GM19023 (cell line): ENCODE measurements around the gene DSG4.
"Not testable (repeated sequence)": the region's sequence is repeated elsewhere in the genome, so short reads cannot be mapped to it uniquely, and the experiment has no call there.

ENCODE experiments used
- ATAC-seq: cut with Tn5 transposase; IDR thresholded peaks from one replicate; pipeline ENCODE4 v1.9.1; 2021; ENCODE audit warnings: mild to moderate bottlenecking, moderate library complexity; ENCODE audit not compliant: unreplicated experiment

Gene DSG4, protein sequence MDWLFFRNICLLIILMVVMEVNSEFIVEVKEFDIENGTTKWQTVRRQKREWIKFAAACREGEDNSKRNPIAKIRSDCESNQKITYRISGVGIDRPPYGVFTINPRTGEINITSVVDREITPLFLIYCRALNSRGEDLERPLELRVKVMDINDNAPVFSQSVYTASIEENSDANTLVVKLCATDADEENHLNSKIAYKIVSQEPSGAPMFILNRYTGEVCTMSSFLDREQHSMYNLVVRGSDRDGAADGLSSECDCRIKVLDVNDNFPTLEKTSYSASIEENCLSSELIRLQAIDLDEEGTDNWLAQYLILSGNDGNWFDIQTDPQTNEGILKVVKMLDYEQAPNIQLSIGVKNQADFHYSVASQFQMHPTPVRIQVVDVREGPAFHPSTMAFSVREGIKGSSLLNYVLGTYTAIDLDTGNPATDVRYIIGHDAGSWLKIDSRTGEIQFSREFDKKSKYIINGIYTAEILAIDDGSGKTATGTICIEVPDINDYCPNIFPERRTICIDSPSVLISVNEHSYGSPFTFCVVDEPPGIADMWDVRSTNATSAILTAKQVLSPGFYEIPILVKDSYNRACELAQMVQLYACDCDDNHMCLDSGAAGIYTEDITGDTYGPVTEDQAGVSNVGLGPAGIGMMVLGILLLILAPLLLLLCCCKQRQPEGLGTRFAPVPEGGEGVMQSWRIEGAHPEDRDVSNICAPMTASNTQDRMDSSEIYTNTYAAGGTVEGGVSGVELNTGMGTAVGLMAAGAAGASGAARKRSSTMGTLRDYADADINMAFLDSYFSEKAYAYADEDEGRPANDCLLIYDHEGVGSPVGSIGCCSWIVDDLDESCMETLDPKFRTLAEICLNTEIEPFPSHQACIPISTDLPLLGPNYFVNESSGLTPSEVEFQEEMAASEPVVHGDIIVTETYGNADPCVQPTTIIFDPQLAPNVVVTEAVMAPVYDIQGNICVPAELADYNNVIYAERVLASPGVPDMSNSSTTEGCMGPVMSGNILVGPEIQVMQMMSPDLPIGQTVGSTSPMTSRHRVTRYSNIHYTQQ

DNA sequence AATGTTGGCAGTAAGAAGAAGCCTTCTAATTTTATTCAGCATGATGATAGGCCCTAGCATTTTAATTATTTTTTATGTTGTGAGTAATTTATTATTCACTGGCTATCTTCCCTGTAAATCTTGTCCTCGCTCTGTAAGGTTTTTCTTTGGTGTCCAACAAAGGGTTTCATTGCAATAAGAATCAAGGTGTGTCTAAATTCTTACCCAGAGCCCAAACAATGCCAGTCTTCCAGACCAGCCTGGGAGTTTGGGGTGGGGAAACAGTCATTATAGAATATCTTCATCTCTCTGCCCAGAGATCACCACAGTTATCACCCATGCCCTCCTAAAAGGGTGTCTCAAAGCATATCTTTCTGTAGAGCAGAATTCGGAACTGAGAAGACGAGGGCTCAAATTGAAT lies at the start of gene DSG4:
Gene DSG4 (plus strand): TSS at position 301 of the 400 bp plus-strand sequence. CDS start 135 bp downstream, outside the sequence.
- ATAC-seq, result no peak

DNA sequence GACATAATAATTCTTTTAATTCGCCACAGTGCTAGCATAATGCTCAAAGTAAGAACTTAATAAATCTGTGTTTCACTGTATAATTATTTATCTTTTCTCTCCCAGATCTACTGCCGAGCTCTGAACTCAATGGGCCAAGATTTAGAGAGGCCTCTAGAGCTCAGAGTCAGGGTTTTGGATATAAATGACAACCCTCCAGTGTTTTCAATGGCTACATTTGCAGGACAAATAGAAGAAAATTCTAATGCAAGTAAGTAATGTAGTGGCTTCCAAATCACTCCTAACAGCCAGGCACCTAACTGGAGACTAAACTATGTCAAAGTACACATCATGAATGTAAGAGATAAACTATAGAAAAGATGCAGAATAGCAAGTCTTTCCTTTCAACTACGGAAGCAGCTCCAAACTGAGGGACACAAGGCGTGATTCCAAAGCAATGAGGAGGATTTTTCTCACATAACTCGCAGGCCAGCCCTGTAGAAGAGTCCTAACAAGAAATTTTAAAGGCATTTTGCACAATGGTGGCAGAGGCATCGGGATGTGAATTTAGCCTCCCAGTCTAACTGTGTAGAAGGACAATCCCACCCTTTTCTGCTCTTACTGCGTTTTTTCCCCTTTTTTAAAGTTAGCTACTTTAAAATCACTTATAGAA lies 46.7 kb upstream of the DSG4 start:
- ATAC-seq, result no peak

DNA sequence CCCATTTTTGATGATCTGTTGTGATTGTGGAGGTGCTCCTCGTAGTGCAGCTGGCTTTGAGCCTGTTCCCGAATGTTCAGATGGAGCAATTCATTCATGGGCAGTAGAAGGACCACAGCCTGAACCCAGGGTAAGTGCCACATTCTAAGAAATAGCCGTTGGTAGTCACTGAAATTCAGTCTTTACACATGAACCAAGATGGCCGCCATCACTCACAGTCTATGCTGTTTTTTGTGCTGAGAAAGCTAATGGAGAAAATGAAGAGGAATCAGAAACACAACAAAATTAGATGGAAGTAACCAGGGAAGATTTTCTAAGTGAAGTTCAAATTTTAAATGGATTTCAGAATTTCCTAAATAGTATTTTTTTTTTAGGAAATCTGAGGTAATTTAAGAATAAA lies 33.1 kb upstream of the DSG4 start:
- no peak for ATAC-seq

DNA sequence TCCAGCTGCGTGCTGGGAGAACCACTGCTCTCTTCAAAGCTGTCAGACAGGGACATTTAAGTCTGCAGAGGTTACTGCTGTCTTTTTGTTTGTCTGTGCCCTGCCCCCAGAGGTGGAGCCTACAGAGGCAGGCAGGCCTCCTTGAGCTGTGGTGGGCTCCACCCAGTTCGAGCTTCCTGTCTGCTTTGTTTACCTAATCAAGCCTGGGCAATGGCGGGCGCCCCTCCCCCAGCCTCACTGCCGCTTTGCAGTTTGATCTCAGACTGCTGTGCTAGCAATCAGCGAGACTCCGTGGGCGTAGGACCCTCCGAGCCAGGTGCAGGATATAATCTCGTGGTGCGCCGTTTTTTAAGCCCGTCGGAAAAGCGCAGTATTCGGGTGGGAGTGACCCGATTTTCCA lies 23.2 kb upstream of the DSG4 start:
- ATAC-seq, result not testable (repeated sequence)

DNA sequence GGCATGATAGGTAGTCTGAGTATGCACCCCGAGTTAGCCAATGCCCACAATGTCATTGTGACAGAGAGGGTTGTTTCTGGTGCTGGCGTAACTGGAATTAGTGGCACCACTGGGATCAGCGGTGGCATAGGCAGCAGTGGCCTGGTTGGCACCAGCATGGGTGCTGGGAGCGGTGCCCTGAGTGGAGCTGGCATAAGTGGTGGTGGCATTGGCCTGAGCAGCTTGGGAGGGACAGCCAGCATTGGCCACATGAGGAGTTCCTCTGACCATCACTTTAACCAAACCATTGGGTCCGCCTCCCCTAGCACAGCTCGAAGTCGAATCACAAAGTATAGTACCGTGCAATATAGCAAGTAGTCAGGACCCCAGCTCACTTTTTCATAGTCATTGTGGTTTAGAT lies 21.6 kb upstream of the DSG4 start:
- ATAC-seq, result no peak

DNA sequence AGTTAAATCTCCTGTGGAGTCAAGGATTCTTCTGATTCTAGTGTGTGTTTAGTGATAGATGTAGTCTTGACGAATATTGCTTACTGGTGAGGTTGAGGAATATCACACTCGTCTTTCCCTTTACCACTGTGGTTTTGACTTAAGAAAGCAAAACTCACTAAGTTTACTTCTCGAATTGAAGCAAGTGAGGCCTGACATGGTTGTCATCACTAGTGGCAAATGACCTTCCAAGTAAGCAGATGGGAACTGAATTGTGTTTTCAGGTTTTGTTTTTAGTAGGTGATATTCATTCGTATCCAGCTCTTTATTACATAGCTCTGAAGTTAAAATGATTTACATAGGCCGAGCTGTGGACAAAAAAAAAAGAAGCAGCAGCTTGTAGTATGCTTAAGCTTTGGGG lies 20.6 kb upstream of the DSG4 start:
- no peak for ATAC-seq

DNA sequence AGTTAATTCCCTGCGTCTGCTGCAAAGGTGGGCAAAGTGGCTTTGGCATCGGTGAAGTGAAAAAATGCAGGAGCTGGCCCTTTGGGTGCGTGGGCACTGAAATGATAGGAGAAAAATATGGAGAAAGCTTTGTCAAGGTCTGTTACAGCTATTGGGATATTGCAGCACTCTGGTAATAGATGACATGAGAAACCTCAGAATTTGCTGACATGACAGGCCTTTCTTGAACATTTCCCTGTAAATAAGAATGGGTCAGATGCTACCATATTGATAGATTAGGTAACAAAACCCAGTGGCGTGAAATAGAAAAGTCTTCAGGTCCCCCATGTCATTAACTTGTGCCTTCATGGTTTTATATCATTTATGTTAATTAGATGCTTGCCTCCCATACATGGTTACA lies 12.4 kb upstream of the DSG4 start:
- ATAC-seq, result no peak

DNA sequence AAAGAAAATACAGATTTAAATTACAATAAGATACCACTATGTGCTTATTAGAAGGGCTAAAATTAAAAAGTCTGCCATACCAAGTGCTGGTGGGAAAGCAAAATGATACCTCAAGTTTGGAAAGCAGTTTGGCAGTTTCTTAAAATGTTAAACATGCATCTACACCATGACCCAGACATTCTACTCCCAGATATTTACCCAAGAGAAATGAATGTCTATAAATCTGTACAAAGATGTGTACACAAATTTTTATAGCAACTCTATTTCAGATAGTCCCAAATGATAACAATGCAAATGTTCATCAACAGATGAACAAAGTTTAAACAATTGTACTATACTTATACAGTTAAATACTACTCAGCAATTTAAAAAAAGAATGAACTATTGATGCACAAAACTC lies 7.1 kb upstream of the DSG4 start:
- ATAC-seq, result no peak

DNA sequence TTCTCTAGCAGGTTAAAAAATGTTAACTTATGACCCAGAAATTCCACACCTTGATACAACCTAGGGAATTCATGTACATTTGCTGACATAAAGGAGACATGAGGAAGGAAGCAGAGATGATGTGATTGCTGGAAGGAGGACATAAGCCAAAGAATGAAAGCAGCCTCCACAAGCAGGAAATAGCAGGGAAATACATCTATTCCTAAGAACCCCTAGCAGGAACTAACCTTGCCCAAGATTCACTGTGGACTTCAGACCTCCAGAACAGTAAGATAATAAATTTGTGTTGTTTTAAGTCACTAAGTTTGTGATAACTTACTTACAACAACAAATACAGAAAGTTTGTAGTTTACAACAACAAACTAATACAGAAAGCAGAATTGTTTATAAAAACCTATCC lies 4.6 kb upstream of the DSG4 start:
- ATAC-seq, result no peak

DNA sequence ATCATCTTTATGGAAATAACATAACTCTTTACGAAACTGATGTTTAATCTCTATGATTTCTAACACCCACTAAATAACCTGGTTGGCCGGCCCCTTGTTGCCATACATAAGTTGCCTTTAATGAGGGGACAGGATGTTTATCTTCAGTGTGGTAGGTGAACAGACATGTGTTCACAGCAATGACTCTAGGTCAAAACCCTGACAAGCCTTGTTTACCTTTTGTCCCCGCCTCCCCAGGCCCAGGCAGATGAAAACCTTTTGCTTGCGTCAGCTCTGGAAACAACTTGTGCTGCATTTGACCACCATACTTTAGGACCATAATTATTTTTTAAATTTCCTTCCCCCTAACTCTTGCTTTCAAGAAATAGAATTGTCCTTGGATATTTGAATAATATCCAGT lies 2.9 kb upstream of the DSG4 start:
- no peak for ATAC-seq

DNA sequence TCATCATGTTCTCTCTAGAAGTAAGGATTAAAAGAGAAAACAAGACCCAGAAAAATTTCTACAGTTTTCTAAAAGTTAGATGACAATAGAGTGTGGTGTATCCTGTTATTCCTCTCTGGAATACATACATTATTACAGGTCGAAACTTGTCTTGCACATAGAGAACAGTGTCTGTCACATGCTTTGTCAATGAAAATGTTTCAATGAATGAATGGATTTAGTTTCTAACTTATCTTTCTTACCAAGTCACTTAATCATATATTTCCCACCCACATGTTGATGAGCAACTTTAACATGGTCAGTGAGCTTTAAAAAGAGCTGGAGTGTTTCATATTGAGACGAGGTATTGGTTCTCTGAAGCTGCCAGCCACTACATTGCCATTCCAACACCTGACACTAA lies 4.3 kb downstream of the DSG4 start:
- ATAC-seq, result no peak

DNA sequence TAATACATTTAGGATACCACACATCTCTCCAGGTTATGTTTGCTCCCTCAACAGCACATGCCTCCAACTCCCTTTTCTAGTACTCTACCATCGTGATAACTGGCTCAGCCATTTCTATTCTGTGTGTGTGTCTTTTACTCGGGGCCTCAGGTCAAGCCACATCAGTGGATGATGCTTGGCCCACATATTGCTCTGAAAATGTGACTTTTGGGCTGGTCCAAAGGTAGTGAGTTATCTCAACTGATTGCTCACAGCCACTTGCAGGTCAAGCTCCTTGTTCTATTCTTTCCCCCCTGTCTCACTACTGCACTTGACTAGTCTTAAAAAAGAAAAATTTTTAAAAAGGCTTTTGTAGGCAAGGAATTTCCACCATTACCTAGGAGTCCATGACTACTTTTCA lies 5.5 kb downstream of the DSG4 start:
- ATAC-seq, result no peak

DNA sequence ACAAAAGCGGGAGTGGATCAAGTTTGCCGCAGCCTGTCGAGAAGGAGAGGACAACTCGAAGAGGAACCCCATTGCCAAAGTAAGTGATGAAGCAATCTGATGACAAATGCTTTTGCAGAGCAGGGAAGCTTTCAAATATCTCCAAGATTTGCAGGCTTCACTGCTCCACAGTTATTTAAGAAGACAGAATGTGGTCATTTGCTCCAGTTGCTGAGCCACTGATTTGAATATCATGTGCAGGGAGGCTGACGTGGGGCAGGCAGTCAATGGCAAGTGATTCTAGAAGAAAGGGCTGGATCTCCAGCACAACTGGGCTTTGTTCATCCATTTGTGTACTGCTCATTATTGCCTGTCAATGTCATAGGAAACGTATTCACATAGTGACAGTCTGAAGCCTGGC lies 10.2 kb downstream of the DSG4 start:
- no peak for ATAC-seq

DNA sequence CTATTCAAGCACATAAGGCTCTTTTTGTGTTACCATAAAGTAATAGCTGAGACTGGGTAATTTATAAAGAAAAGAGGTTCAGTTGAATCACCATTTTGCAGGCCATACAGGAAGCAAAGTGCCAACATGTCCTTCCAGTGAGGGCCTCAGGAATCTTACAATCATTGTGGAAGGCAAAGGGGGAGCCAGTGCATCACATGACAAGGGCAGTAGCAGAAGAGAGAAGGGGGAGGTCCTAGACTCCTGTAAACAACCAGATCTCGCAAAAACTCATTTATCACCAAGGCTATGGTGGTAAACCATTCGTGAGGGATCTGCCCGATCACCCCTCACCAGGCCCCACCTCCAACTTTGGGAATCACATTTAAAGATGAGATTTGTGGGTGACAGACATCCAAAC lies 16.7 kb downstream of the DSG4 start:
- ATAC-seq, result no peak

DNA sequence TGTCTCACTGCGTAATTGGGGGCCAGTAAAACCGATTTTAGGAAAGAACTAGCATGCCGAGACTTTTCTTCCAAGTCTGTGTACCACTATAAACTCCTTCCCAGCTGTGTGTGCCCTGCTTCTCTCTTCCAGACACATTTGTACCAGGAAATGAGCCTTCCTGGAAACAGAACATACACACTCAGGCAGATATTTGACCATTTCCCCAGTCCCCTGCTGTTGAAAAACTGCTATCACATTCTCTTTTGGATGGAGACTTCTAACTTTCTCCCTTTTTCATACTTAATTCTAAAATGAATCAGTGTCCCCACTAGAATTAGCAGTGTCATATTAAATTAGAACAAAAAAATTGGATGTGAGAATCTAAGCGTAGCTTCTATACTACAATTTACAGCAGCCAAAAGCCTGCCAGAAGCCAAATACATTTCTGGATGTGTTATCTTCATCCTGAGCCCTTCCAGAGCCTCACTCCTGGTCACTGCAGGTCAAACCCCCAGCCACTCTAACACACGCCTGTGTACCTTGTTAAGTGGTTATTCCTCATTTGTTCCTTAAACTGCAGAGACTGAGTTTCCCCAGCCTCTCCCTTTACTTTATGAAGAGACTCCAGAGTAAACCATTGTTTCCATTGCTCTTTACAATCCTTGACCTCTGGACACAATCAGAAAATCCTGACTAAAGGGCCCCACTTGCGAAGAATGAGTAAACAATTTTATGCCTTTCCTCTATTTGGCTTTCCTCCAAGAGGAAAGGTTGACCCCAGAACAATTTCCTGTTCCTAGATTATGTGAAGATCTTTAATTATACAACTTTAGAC lies 20.4 kb downstream of the DSG4 start:
- ATAC-seq, result no peak

DNA sequence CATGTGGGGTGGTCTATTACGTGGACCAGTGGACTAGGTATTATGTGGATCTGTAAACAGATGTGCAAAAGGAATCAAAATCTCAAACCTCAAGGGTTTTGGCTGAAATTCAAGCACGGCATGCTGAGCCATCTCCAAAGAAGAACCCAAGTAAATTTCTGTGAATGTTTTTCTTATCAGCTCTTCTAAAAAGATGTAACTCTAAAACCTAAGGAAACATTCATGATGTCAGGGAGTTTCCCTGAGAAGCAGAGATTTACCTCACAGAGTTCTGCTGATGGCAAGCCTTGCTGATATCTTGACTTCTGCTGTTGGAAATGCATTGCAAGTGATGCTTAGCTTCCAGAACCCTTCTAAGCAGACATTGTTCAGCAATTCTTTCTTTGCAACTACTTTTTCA lies 21.6 kb downstream of the DSG4 start:
- ATAC-seq, result no peak

DNA sequence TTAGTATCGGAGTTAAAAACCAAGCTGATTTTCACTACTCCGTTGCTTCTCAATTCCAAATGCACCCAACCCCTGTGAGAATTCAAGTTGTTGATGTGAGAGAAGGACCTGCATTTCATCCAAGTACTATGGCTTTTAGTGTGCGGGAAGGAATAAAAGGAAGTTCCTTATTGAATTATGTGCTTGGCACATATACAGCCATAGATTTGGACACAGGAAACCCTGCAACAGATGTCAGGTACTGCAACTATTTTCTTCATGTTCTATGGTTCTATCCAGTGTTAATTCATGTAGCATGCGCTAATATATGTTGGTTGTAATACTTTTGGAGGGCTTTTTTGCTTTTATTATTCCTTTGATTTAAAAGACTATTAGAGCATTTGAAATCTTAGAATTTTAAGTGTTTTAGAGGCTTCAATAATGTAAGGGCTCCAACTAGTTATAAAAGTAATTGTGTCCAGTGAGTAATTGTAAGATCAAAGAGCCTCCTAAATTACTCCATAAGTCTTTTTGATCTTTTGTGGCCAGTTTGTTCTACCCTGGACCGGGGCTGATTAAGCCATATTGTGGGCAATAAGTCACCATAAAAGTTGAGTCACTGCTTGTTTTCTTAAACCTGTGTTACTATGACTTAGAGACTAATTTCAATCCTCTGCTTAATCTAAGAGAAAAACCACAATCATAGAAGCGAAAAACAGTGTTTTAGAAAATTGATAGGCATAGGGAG lies 22.9 kb downstream of the DSG4 start:
- ATAC-seq, result no peak

DNA sequence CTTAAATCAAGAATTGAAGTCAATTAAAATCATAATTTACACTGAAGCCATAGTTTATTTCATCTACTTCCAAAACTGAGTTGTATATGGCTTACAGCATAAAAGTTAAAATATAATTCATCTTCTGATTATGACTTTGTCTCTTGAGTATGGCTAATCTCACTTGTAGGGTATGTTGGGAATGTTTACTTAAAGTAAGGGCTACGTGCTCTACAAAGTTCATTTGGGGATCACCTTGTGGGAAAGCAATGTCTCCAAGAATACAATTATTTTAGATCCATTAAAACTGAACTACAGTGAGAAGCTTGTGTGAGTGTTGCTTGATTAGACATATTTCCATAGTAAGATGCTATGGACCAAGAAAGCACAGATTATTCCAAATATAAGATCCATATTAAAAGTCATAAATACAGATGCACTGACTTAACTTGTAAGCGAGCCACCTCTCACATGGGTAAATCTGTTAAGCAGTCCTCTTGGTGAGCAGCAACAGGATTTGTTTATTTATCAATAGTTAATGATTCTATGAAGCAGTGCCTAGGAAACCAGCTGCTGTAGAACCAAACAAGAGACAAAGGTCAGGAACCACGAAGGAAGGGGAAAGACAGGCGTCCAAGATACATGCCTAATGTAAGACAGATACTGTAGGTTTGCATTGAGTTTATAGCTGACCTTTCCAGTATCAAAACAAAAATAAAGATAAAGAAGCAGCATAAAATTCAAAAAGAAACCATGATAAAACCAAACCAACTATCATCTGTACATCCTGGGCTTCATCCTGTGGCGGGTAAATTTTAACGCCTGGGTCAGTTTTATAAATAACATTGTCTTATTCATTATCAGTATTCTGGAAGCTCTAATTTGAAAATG lies 24.8 kb downstream of the DSG4 start:
- ATAC-seq, result no peak

DNA sequence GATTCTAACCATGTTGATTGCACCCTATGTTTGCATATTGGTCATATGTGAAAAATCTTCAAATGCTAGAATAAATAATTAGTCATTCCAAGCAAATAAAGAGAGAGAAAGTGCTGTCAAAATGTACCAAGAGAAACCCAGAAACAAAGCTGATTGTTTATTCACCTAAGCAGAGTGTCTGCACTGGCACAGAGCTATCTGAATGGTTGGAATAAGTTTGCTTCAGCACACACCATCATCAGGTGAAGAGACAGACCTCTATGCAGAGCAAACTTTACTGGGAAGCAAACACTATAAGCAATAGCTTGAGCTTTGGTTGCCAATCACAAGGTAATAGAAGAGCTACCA lies 25.4 kb downstream of the DSG4 start:
- ATAC-seq, result no peak
